CD4-positive, alpha-beta T cell treated with Interleukin-6 for 4 hours (primary cell): ENCODE data around the gene TYMS.
"Not testable (repeated sequence)": the region's sequence is repeated elsewhere in the genome, so short reads cannot be mapped to it uniquely, and the experiment has no call there.

Experiments used
- DNase-seq: peaks from one replicate; pipeline ENCODE4 v3.0.0-alpha.2; 2020; ENCODE audit warnings: mixed read lengths

Gene TYMS

GRCh38 chr18:679516-679915, 22.1 kb downstream of the TYMS start:
- no peak for DNase-seq

GRCh38 chr18:680392-680791, 22.9 kb downstream of the TYMS start:
- no peak for DNase-seq

- DNase-seq: peak; percentile 12
These were observed 24.5 kb downstream of the TYMS start for GRCh38 chr18:681985-682384.

- not testable (repeated sequence) for DNase-seq
These were observed 25.0 kb downstream of the TYMS start for GRCh38 chr18:682416-682815.

GRCh38 chr18:682833-683232, 25.4 kb downstream of the TYMS start:
- DNase-seq: no peak

GRCh38 chr18:683531-683930, 26.1 kb downstream of the TYMS start:
- DNase-seq: no peak

- DNase-seq: no peak
These were observed 28.0 kb downstream of the TYMS start for GRCh38 chr18:685438-685837.

GRCh38 chr18:686339-687111, 29.1 kb downstream of the TYMS start:
- no peak for DNase-seq

GRCh38 chr18:688323-688722, 30.9 kb downstream of the TYMS start:
- no peak for DNase-seq

- no peak for DNase-seq
These were observed 35.4 kb downstream of the TYMS start for GRCh38 chr18:692824-693223.

GRCh38 chr18:693466-694187, 36.2 kb downstream of the TYMS start:
- no peak for DNase-seq

GRCh38 chr18:697012-697411, 39.6 kb downstream of the TYMS start:
- DNase-seq: no peak

- no peak for DNase-seq
These were observed 40.3 kb downstream of the TYMS start for GRCh38 chr18:697800-698199.

- DNase-seq: no peak
These were observed 45.9 kb downstream of the TYMS start for GRCh38 chr18:703213-703967.

GRCh38 chr18:706405-706804, 49.0 kb downstream of the TYMS start:
- DNase-seq: no peak

- no peak for DNase-seq
These were observed 50.6 kb downstream of the TYMS start for GRCh38 chr18:708096-708495.

GRCh38 chr18:709771-710170, 52.3 kb downstream of the TYMS start:
- DNase-seq: no peak

- no peak for DNase-seq
These were observed 53.2 kb downstream of the TYMS start for GRCh38 chr18:710418-711300.

- DNase-seq: no peak
These were observed 53.8 kb downstream of the TYMS start for GRCh38 chr18:711310-711656.

GRCh38 chr18:711657-712400, 54.4 kb downstream of the TYMS start:
- peak; percentile 75 for DNase-seq

- DNase-seq: peak; percentile 80
These were observed 55.1 kb downstream of the TYMS start, which contains the start of gene ENOSF1 for GRCh38 chr18:712401-713134. ENOSF1 (minus strand) TSS chr18:712630; CDS start chr18:712587, 43 bp downstream.
